GM21367 (cell line): ENCODE data around the gene RABAC1.

Experiments used
- ATAC-seq: cut with Tn5 transposase; IDR thresholded peaks from one replicate; pipeline ENCODE4 v1.9.1; 2021; ENCODE audit not compliant: unreplicated experiment

The RABAC1 gene

GRCh38 chr19:41990028-41990427 is 30.9 kb upstream of the RABAC1 start:
- ATAC-seq, result no peak

- no peak for ATAC-seq
These were observed 29.8 kb upstream of the RABAC1 start for GRCh38 chr19:41988947-41989346.

- no peak for ATAC-seq
These were observed 28.2 kb upstream of the RABAC1 start for GRCh38 chr19:41987141-41987860.

GRCh38 chr19:41984961-41985360 is 25.8 kb upstream of the RABAC1 start:
- ATAC-seq, result no peak

- ATAC-seq, result no peak
These were observed 22.6 kb upstream of the RABAC1 start for GRCh38 chr19:41981724-41982123.

GRCh38 chr19:41978470-41978869 is 19.3 kb upstream of the RABAC1 start:
- no peak for ATAC-seq

- no peak for ATAC-seq
These were observed 18.8 kb upstream of the RABAC1 start for GRCh38 chr19:41977916-41978315.

GRCh38 chr19:41974652-41975051 is 15.5 kb upstream of the RABAC1 start:
- ATAC-seq, result no peak

- no peak for ATAC-seq
These were observed 12.2 kb upstream of the RABAC1 start for GRCh38 chr19:41971363-41971762.

- no peak for ATAC-seq
These were observed 10.8 kb upstream of the RABAC1 start for GRCh38 chr19:41969772-41970458.

- no peak for ATAC-seq
These were observed 9.9 kb upstream of the RABAC1 start for GRCh38 chr19:41968751-41969595.

GRCh38 chr19:41967054-41967783 is 8.1 kb upstream of the RABAC1 start:
- ATAC-seq, result no peak

- ATAC-seq, result no peak
These were observed 6.0 kb upstream of the RABAC1 start for GRCh38 chr19:41965106-41965505.

GRCh38 chr19:41960973-41961372 is 1.9 kb upstream of the RABAC1 start:
- no peak for ATAC-seq

- no peak for ATAC-seq
These were observed 610 bp downstream of the RABAC1 start for GRCh38 chr19:41958367-41959055.

GRCh38 chr19:41957838-41958366 is 1.2 kb downstream of the RABAC1 start:
- ATAC-seq, result no peak

GRCh38 chr19:41957161-41957837 is 1.8 kb downstream of the RABAC1 start:
- ATAC-seq, result no peak

GRCh38 chr19:41956621-41957020 is 2.5 kb downstream of the RABAC1 start:
- no peak for ATAC-seq

- no peak for ATAC-seq
These were observed 3.6 kb downstream of the RABAC1 start for GRCh38 chr19:41955521-41955920.
